ENCODE measurements around the gene APOD.

- TF ChIP-seq CTCF (IDR thresholded peaks at IDR 0.05), result no peak
- TF ChIP-seq ZFX (IDR thresholded peaks at IDR 0.05; ENCODE audit: borderline replicate concordance), result no peak
Observed at GRCh38 chr3:195597848-195598247, 14.1 kb upstream of the APOD start.

All from 22Rv1 (cell line).